Right lobe of liver (tissue), 4 donors: ENCODE data around the gene CACNA2D4.

Experiments
- CTCF ChIP-seq, 4 donors: fragments of 200-600 bp in 3 of 4; fragments of 450-650 bp in 1 of 4; IDR thresholded peaks; one replicate each; pipeline versions ENCODE4 v1.5.1 to v1.8.0; 2016 to 2022; ENCODE audit warnings: antibody characterized with exemption in 4 of 4, mild to moderate bottlenecking in 2 of 4
- POLR2A ChIP-seq: fragments of 450-650 bp; IDR thresholded peaks from one replicate; pipeline ENCODE4 v1.6.1; 2017; ENCODE audit warnings: antibody characterized with exemption, mild to moderate bottlenecking
- donor health status: DM: no; HTN: no; CAD: no.
- donor health status: DM: no; HTN: no; CAD: no.
- donor health status: DM: no; HTN: yes; CAD: no.

- TF ChIP-seq CTCF (IDR thresholded peaks at IDR 0.05) (no peak), POLR2A (no peak)
Observed at GRCh38 chr12:1822699-1823098, 95.8 kb downstream of the CACNA2D4 start.
